Measurements from ENCODE around the gene SPHKAP. TPM values are rescaled to one million over a fixed set of nuclear protein-coding genes. Genes with fewer than 3 reads are reported as not detected.

The SPHKAP gene
- total RNA-seq, 6 experiments from 2014 or later, result not detected

- H3K4me3 ChIP-seq, result no peak overlapping the region
- 74% methylated on average over 6 of the region's 6 CpGs for WGBS (ENCODE audit: insufficient coverage, low coverage, low lambda C conversion rate, missing lambda C conversion rate)
- no peaks in the 10 kb centered on the region for H3K36me3 ChIP-seq
- ATAC-seq (no peak), DNase-seq (no peak)
- intact Hi-C loops (cut with DNase I), result no loop called here
- H3K4me1 ChIP-seq, result no peaks in the 10 kb centered on the region
- TF ChIP-seq POLR2A (IDR thresholded peaks at IDR 0.05), result no peak
- TF ChIP-seq, protein P1, sequence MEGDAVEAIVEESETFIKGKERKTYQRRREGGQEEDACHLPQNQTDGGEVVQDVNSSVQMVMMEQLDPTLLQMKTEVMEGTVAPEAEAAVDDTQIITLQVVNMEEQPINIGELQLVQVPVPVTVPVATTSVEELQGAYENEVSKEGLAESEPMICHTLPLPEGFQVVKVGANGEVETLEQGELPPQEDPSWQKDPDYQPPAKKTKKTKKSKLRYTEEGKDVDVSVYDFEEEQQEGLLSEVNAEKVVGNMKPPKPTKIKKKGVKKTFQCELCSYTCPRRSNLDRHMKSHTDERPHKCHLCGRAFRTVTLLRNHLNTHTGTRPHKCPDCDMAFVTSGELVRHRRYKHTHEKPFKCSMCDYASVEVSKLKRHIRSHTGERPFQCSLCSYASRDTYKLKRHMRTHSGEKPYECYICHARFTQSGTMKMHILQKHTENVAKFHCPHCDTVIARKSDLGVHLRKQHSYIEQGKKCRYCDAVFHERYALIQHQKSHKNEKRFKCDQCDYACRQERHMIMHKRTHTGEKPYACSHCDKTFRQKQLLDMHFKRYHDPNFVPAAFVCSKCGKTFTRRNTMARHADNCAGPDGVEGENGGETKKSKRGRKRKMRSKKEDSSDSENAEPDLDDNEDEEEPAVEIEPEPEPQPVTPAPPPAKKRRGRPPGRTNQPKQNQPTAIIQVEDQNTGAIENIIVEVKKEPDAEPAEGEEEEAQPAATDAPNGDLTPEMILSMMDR (IDR thresholded peaks at IDR 0.05), result no peak
- H3K27me3 ChIP-seq, result no peaks in the 10 kb centered on the region
- no peaks in the 10 kb centered on the region for H3K9me3 ChIP-seq
- H3K27ac ChIP-seq, result no peak overlapping the region
These were observed 87.0 kb downstream of the SPHKAP start for GRCh38 chr2:228094377-228094921.

- Histone ChIP-seq H3K4me1 (no peaks in the 10 kb centered on the region), H3K27ac (no peak overlapping the region), H3K4me3 (no peak overlapping the region), H3K9me3 (no peaks in the 10 kb centered on the region), H3K36me3 (no peaks in the 10 kb centered on the region), H3K27me3 (no peaks in the 10 kb centered on the region)
- ATAC-seq (no peak), DNase-seq (no peak)
- WGBS (ENCODE audit: insufficient coverage, low coverage, low lambda C conversion rate, missing lambda C conversion rate), result 79% methylated on average over 9 of the region's 9 CpGs
- no peak for TF ChIP-seq POLR2A (IDR thresholded peaks at IDR 0.05)
- TF ChIP-seq, protein P1 (IDR thresholded peaks at IDR 0.05), result no peak
- intact Hi-C loops (cut with DNase I), result no loop called here
These were observed 89.4 kb downstream of the SPHKAP start for GRCh38 chr2:228092056-228092455.

DNA sequence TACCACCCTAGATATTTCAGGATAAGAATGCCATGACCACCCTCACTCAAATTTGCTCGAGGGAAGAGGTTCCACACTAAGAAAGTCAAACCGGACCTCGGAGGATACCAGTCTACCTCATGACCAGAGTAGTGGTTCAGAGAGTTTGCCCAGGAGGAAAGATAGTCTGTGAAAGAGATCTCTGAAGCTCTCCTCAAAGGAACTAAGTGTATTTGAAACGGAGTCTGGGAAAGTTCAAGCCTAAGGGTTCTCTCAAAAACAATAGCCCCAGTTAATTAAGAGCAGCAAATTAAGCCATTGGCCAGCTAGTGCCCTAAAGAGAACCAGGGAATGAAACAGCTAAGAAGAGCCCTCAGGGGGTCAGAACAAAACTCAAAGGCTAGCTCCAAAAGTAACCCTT is 94.9 kb downstream of the SPHKAP start:
- Histone ChIP-seq H3K4me3 (no peak overlapping the region), H3K9me3 (no peaks in the 10 kb centered on the region), H3K27me3 (no peaks in the 10 kb centered on the region), H3K27ac (no peak overlapping the region), H3K4me1 (no peaks in the 10 kb centered on the region), H3K36me3 (no peaks in the 10 kb centered on the region)
- TF ChIP-seq, protein P1 (IDR thresholded peaks at IDR 0.05), result no peak
- no peak for TF ChIP-seq POLR2A (IDR thresholded peaks at IDR 0.05)
- ATAC-seq (no peak), DNase-seq (no peak)
- 53% methylated on average over 4 of the region's 4 CpGs for WGBS (ENCODE audit: insufficient coverage, low coverage, low lambda C conversion rate, missing lambda C conversion rate)
- intact Hi-C loops (cut with DNase I), result no loop called here

GRCh38 chr2:228084717-228085116 is 96.8 kb downstream of the SPHKAP start:
- H3K27me3 ChIP-seq, result no peaks in the 10 kb centered on the region
- no peak for DNase-seq
- WGBS (ENCODE audit: insufficient coverage, low coverage, low lambda C conversion rate, missing lambda C conversion rate), result 13% methylated on average over 2 of the region's 2 CpGs
- ATAC-seq, result no peak
- no peak overlapping the region for H3K27ac ChIP-seq
- no peaks in the 10 kb centered on the region for H3K36me3 ChIP-seq
- no peaks in the 10 kb centered on the region for H3K9me3 ChIP-seq
- intact Hi-C loops (cut with DNase I), result no loop called here
- no peaks in the 10 kb centered on the region for H3K4me1 ChIP-seq
- no peak overlapping the region for H3K4me3 ChIP-seq
- TF ChIP-seq, protein P1 (IDR thresholded peaks at IDR 0.05), result no peak
- no peak for TF ChIP-seq POLR2A (IDR thresholded peaks at IDR 0.05)

DNA sequence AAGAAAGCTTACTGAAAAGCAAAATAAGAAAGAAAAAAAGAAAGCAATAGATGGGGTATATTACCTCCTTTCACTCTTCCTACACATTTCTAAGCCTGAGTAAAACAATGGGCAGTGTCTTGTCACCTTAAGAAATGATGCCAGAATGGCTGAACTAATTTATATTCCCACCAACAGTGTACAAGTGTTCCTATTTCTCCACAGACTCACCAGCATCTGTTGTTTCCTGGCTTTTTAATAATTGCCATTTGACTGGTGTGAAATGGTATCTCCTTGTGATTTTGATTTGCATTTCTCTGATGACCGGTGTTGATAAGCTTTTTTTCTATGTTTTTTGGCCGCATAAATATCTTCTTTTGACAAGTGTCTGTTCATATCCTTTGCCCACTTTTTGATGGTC is 98.4 kb downstream of the SPHKAP start:
- no peak overlapping the region for H3K27ac ChIP-seq
- H3K9me3 ChIP-seq, result no peaks in the 10 kb centered on the region
- ATAC-seq (no peak), DNase-seq (no peak)
- TF ChIP-seq, protein P1 (IDR thresholded peaks at IDR 0.05), result no peak
- TF ChIP-seq POLR2A (IDR thresholded peaks at IDR 0.05), result no peak
- WGBS (ENCODE audit: insufficient coverage, low coverage, low lambda C conversion rate, missing lambda C conversion rate), result 71% methylated on average over 2 of the region's 2 CpGs
- no peak overlapping the region for H3K4me3 ChIP-seq
- intact Hi-C loops (cut with DNase I), result no loop called here
- no peaks in the 10 kb centered on the region for H3K4me1 ChIP-seq
- no peaks in the 10 kb centered on the region for H3K27me3 ChIP-seq
- H3K36me3 ChIP-seq, result no peaks in the 10 kb centered on the region

All from right lobe of liver (tissue), 6 donors.